GM18861 (cell line): Measurements from ENCODE around the gene LRRC61.

Experiments
- ATAC-seq: cut with Tn5 transposase; IDR thresholded peaks from one replicate; pipeline ENCODE4 v1.9.1; 2021; ENCODE audit not compliant: unreplicated experiment

LRRC61 gene

DNA sequence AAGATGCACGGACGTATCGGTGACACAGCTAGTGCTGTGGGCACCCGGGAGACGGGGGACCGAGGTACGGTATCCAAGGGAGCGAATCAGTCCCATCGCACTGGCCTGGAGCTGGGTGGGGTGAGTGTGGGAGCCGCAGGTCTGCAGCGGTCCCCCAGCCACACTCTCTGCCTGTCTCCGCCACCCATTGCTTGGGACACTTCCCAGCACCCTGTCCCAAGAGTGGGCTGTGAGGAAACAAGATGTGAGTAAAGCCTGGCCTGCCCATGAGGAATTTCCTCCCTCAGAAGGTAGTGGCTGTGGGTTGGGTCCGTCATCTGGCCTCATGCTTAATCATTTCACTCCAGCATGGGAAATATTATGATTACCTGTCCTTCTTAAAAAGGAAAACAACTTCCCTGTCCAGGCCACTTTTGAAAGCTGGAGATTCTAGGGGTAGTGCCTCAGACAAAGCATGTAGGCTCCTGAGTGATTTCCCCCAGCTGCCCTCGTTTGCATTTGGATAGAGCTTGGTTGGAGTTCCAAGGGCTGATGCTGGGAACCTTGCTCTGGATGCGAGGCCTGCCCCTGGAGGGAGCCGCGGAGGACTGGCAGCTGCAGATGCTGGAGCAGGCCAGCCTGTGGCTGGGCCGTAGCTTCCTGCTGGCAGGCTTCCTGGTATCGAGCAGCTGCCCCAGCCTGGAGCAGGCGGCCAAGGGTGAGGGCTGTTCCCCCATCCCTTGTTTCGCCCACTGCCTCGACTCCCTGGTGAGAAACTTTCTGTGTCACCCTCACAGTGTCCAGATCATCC is 6.4 kb downstream of the LRRC61 start:
- no peak for ATAC-seq

DNA sequence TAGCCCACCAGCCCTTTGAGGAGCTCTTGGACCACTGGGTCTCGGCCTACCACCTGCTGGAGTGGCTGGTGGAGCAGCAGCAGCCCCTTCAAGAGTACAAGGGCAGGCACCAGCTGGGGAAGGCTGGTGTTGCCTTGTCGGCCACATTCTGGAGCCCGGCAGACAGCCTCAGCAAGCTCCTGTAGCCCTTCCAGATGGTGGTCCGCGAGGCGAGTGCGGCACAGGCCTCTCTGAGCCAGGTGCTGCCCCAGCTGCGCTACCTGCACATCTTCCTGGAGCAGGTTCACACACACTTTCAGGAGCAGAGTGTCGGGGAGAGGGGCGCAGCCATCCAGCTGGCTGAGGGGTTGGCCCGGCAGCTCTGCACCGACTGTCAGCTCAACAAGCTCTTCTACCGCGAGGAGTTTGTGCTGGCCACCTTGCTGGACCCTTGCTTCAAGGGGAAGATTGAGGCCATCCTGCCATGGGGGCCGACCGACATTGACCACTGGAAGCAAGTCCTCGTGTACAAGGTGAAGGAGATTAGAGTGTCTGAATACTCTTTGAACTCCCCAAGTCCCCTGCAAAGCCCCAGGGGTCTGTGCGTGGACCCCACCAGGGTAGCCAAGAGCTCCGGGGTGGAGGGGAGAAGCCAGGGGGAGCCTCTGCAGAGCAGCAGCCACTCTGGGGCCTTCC is 7.2 kb downstream of the LRRC61 start:
- no peak for ATAC-seq

DNA sequence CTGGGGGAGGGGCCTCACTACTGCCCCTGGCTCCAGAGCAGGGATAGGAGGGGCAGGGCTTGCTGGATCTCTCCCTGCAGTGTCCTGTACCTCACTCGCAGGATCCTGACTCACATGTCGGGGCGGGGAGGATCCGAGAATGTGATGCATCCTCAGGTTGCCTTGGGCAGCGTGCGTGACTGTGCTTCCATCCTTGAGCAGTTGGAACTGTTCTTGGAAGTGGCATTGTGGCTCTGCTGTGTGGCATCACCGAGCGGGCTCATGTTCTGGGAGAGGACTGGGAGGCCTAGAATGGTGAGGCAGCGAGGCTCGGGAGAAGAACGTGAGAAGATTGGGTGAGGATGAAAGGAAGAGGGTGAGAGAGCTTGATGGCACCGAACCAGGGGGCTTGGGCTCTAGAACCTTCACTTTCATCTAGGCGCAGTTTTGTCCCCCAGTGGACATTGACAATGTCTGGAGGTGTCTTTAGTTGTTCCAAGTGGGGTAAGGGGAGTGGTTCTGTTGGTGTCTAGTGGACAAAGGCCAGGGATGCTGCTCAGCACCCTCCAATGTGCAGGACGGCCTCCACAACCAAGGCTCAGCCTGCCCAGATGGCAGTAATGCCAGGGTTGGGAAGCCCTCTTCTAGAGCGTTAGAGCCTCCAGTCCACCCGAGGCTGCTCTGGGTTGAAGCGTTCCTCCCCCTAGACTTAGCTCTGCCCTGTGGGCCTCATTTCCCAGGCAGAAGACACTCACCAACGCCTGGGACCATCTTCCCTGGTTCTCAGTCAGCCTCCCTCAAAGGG is 9.9 kb downstream of the LRRC61 start:
- ATAC-seq = no peak

DNA sequence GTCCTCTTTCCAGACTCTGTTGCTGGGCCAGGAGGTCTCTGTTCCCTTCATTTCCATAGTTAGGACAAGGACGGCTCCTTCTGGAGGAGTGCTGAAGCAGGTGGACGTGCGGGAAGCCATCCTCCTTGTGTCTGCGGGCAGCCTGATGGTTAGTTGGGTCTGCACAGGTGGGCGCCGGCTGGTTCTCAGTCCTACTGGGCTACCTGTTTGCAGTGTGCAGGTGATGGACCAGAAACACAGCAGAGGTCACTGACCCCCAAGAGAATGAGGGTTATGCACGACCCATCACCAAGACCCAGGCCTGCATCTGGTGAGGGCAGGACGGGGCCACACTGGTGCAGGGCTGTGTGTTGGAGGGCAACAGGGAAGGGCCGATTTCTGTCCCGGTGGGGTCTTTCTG is 10.5 kb downstream of the LRRC61 start:
- no peak for ATAC-seq

DNA sequence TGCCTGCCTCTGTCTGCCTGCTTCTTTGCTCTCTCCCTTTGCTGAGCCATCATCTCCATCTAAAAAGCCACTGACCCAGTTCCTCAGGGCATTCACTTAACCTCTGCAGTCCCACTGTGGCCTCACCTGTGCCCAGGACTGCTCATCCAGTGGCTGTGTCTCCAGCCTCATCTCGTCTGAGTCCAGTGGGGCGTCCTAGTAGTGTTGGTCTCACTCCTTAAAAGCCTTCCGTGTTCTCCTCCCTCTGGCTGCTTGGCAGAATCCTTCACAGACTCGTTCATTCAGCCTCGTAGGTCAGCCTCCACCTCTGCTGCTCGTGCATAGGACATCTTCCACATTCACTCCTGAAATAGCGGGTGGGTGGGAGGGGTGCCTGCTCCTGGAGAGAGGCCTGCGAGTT is 11.0 kb downstream of the LRRC61 start:
- no peak for ATAC-seq

DNA sequence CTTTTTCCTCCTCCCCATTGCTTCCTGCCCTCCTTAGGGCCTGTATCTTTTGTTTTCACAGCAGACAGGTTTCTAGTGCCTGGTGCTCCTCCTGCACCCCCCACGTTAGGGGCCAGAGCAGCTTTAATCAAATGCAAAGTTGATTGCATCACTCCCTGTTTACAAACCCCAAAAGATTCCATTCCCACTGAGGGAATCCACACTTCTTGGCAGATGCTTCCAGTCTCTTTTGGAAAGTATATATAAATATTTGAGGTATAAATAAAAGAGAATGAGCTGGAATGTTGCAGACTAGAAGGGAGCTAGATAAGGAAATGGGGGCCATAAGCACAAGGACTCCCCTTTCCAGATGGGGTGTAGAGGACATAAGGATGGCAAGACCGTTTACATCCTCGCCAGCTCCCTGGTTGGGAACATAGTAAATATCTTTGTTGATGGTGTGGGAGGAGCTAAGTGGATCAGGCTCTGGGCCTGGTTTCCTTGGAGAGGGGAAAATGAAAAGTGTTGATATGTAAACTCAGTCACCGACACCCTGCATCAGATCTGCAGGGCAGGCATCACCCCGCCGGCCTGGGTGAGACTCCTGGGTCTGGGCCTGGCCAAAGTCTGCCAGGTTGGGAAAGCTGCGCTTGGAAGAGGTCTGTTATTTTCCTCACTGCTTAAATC is 12.1 kb downstream of the LRRC61 start:
- ATAC-seq = no peak

DNA sequence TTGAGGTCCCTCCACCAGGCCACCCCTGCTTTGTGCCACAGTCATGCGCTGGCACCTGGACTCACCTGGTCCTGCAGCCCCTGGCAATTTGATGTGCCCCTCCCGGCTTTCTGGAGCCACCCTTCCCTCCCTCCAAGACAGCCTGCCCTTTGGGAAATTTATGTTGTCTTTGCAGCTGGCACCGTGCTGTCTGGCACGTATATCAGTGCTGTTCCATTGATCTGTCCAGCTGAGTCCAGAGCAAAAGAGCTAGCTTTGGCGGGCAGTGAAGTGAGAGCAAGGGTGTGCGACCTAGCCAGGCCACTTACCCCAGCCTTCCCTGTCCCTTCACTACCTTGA is 12.6 kb downstream of the LRRC61 start:
- no peak for ATAC-seq

DNA sequence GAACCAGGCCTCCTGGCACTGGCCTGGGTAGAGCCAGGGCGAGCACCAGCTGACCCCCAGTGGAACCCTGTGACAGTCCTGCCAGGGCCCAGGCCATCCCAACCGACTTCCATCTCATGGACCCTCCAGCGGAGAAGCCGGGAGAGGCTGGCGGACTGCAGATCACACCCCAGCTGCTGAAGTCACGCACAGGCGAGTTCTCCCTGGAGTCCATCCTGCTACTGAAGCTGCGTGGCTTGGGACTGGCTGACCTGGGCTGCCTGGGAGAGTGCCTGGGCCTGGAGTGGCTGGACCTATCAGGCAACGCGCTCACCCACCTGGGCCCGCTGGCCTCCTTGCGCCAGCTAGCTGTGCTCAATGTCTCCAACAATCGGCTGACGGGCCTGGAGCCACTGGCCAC is 13.6 kb downstream of the LRRC61 start:
- no peak for ATAC-seq

DNA sequence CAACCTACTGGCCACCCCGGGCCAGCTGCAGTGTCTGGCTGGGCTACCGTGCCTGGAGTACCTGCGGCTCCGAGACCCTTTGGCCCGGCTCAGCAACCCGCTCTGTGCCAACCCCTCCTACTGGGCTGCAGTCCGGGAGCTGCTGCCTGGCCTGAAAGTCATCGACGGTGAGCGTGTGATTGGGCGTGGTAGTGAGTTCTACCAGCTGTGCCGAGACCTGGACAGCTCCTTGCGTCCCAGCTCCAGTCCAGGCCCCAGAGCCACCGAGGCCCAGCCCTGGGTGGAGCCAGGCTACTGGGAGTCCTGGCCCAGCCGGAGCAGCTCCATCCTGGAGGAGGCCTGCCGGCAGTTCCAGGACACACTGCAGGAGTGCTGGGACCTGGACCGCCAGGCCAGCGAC is 14.0 kb downstream of the LRRC61 start:
- ATAC-seq = no peak

DNA sequence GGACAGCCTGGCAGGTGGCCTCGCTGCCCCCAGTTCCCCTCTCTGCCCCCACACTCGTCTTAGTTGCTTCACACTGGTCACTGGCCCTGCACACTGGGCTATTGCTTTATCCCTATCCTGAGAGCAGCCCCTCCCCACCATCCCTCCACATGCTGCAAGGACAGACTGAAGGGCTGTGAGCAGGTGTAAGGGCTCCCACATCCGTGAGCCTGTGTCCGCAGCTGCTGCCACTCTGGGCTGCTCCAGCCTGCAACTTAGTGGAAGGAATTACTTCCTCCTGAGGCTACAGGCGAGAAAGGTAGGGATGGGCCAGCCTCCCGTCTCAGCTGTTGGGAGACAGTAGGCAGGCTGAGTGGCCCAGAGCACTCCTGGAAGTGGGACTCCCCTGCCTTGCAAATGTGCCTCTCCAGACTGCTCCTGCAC is 14.5 kb downstream of the LRRC61 start:
- no peak for ATAC-seq

DNA sequence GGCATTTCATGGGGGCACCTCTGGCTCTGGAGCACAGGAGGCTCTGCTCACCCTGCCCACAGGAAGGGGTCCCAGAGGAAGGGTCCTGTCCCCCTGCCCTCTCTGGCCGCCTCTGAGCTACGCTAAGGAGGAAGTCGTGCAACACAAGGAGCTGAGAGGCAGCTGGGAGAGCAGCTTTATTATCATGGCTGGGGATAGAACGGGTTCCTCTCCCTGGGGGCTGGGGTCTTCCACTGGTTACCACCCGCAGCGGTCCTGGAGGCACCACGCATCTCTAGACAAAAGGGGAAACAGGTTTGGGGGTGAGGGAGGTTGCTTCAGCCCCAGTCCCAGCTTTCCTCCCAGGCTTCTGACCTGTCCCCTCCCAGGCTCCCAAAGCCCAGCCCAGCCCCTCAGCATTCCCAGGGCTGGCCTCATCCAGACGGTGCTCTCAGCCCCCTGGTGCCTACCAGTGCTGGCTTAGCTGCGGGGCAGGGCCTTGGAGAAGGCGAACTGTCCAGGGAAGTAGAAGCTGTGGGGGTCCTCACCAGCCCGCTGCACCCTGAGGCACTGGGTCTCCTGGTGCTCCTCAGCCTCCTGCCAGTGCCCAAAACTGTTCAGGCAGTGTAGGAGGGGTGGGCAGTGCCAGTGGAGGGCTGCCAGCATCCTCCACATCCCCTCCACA is 15.1 kb downstream of the LRRC61 start:
- ATAC-seq = no peak

DNA sequence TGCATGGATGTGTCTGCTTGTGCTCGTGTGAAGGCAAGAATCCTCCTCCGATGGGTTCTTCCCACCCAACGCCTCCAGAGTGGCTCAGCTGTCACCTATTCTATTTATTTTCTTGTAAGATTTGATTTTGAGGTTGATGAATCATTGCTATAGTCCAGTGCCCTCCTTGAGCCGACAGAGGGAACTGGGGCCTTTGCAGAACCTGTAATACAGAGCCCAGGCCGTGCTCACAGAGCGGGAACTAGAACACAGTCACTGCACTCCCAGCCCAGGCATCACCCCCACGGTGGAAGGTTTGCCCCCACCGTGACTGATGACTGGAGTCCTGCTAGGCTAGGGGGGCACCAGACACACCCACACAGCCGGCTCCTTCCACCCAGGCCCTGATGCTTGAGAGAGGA is 16.3 kb downstream of the LRRC61 start:
- ATAC-seq = no peak

DNA sequence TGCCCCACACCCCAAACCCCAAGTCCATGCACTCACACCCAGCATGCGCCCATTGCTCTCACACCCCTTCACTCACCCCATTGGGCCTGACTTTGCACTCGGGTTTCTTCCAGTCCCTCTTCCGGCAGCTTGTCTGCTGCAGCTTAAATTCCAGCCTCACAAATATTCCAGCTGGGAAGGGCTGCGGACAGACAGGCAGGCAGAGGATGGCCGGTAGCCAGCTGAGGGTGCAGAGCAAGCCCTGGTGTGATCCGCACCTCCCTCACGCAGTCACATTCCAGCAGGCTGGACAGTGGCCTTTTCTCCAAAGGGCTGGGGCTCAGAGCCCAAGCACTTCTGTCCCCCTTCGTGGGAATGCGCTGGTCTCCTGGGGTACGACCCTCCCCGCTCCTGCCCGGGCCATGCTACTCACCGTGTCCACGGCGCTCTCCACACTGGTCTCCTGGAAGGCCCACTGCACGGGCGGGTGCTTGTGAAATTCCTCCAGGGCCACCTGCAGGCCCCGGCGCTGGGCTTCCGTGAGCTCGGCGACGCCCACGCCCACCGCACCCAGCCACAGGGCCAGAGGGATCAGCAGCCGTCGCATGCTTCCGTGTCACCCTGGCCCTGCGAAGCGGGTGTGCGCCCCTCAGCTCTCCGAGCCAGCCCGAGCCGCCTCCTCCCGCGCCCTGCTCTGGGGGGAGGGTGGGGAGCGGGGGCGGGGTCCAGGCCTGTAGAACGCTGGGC is 17.0 kb downstream of the LRRC61 start:
- no peak for ATAC-seq

DNA sequence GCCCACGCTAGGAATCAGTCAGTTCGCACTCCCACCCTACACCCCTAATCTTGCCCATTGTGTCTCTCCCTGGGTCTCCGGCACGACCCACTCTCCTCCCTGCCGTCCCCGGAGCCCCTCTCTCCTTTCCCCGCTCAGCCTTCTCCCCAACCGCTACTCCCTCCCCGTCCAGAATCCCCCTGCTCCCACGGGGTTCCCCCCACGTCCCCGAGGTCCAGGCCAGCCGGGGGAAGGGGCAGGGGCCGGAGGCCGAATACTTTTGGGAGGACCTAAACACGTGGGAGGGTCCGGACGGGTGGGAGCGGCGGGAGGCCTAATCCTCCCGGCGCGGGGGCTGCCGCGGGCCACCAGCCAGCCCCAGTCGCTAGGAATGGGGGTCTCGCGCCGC is 17.7 kb downstream of the LRRC61 start:
- no peak for ATAC-seq

DNA sequence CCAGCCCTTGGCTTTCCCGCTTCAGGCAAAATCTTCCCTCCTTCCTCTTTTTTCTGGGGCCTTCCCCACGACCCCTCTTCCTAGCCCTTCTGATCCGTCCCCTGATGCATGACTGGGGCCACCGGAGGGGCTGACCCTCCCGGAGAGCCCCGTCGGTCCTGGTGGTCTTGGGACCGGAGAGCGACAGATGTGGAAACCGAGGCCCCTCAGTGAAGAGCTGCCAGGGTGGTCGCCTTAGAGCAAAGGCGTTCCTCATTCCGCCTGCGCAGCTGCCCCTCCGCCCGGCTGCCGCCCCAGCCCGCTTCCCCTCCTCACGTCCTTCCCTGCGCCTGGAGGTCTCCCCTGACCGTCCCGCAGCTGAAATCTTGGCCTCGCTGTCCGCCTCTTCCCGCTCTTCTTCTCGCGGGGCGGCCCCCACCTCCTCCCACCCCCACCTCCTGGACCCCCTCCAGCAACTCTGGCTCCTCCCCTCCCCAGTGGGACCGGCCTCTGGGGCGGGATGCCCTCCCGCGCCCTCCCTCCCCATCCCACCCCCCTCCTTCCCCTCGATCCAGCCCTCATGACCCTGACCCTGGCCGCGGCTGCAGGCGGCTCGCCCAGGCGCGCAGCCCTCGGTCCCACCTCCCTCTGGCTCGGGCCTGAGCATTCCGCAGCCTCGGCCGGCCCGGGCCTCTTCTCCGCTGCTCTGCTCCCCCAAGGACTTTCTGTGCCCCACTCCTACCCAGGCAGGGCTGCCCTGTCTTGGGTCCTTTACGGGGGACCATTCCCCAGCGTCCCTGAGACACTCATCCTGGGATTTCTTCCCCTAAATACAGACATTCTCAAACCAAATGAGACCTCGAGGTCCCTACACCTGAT is 18.3 kb downstream of the LRRC61 start, which contains the start of gene RARRES2:
Gene RARRES2, minus strand, starts transcription at position 367 of the 858 bp plus-strand sequence. CDS start 1,020 bp downstream, outside the sequence.
- ATAC-seq = no peak

DNA sequence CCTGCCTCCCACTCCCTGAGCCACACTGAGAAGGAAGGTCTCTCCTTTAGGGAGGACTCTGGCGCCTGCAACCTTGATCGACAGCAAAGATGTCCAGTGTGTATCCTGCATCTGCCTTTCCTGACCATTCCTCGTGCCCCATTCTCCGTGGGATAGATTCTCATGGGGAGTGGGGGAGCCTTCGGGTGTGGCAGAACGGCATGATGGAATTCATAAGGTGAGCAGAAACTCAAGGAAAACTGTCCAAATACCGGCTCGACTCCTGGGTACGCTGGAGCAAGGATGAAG is 18.9 kb downstream of the LRRC61 start:
- ATAC-seq = no peak

DNA sequence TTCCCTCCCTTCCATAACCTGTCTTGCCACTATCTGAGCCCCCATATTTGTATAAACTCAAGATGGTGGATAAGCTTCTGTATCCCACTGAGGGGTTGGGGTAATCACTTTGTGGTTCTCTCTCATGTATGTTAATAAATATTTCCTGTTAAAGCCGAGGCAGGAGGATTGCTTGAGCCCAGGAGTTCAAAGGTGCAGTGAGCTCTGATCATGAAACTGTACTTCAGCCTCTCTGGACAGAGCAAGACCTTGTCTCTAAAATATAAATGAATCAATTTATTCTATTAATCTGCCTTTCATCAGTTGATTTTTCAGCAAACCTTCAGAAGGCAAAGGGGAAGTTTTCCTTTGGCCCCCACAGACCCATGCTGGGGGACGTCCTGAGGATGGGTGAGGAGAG is 20.1 kb downstream of the LRRC61 start:
- no peak for ATAC-seq

DNA sequence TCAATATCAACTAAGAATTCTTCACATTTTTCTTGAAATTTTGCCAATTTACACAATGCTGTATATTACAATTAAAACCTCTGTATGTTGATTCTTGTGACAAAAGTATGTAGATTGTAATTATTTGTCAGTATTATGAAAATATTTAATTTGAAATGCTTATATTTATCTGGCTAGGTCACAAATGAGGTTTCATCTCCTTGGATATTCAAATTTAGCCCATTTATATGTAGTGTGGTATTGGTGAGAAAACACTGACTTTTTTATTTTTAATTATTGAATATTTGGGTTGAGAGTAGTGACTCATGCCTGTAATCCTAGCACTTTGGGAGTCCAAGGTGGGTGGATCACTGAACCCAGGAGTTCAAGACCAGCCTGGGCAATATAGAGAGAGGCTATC is 21.1 kb downstream of the LRRC61 start:
- ATAC-seq = no peak

DNA sequence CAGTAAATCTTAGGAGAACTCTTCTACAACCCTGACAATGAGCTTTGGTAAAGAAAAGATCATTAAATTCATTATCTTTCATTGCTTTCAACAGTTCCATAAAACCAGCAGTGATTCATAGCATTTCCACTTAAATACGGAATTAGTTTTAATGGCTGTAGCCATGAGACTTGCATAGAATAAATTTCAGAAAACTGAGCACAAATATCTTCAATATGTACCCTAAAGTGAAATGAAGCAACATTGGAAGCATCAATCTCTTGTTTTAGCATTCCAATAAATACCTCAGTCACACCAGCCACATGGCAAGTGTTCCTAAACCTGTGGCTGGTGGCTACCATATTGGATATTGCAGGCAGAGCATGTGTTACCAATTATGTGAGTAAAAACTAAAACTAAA is 21.9 kb downstream of the LRRC61 start:
- no peak for ATAC-seq

DNA sequence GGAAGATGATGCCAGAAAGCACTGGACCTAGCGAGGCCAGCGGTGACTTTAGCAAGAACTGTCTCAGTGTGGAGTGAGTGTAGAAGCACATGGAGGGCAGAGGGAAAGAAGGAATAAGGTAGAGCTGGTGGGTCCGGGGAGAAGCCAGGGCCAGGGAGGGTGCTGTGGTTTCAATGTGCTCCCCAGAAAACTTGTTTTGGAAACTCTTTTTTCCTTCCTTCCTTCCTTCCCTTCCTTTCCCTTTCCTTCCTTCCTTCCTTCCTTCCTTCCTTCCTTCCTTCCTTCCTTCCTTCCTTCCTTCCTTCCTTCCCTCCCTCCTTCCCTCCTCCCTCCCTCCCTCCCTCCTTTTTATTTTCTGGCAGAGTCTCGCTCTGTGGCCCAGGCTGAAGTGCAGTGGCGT is 23.8 kb downstream of the LRRC61 start:
- ATAC-seq = no peak
